Inflammatory macrophage treated with lipopolysaccharide for 4 hours (primary cell): Measurements from ENCODE around the gene SPOCK1.

Source experiments
- DNase-seq: peaks from one replicate; pipeline ENCODE4 v3.0.0-alpha.2; 2020

The SPOCK1 gene

DNA sequence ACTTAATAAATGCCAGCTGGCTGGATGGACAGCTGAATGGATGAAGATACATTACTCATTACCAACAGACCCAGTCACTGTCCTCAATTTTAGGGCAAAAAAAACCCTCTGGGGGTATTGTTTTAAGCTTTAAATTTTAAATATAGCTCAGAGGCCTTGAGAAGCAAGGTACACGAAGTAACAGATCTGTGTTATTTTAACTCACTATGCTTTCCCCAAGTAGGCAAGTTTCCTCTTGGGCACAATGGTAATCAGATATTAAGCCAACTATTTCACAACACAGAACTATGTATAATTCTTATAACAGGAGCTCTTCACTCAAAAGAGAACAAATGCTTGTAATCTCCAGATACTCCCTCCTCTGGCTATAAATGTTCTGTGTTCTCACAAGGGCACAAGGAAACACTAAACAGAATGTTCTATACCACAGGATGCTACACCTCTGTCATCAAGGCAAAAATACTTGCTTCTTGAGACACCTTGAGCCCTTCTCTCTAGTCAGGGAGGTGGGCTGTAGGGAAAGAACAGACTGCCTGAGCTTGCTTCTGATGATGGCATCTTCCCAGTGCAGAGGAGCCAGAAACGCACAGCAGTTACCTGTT lies 443.8 kb downstream of the SPOCK1 start:
- DNase-seq = no peak

DNA sequence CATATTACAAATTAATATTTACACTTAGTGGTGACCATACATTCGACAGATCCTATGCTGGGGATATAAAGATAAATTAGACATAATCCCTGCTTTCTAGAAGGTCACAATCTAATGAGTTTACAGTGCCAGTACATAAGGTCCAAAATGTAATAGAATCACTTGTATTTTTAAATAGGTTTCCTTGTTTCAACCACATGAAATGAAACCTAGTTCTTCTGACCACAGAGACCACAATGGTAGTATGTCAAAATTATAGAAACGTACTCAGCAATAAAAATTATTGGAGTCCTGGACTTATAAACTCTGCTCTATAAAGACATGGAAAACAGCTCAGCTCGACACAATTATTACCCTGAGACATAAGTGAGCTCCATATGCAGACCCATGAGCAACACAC lies 444.3 kb downstream of the SPOCK1 start:
- DNase-seq = no peak

DNA sequence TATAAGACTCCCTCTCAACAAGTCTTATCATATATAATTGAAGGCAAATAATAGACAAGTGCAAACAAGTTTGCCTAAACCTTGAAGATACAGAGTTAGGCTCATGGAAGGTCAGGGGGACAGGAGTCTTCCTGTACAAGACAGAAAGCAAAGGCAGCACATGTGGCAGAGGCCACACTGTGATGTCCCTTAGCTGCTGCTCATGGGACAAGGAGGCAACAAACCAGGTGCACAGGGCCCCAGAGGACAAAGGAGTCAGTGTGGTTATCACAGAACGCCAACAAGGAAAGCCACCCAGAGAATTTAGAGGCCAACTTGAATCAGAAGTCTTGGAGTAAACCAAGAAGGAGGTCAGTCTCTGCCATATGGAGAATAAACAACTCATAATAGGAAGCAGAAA lies 444.8 kb downstream of the SPOCK1 start:
- no peak for DNase-seq

DNA sequence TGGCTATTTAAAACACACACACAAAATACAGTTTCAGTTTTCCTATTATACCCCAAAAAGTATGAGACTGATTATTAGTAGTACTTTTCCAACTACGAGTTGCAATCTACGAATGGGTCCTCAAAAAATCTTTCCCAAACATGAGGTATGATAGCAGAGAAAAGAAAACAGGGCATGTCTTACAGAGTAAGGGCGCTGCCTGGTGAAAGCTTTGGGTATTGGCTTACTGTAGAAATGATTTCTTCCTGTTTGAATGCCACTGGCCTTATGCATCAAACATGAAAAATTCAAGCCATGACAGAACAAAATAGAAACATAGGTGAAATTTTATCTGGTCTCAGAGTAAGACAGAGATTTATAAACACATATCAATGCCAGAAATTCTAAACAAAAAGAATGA lies 448.0 kb downstream of the SPOCK1 start:
- DNase-seq = no peak

DNA sequence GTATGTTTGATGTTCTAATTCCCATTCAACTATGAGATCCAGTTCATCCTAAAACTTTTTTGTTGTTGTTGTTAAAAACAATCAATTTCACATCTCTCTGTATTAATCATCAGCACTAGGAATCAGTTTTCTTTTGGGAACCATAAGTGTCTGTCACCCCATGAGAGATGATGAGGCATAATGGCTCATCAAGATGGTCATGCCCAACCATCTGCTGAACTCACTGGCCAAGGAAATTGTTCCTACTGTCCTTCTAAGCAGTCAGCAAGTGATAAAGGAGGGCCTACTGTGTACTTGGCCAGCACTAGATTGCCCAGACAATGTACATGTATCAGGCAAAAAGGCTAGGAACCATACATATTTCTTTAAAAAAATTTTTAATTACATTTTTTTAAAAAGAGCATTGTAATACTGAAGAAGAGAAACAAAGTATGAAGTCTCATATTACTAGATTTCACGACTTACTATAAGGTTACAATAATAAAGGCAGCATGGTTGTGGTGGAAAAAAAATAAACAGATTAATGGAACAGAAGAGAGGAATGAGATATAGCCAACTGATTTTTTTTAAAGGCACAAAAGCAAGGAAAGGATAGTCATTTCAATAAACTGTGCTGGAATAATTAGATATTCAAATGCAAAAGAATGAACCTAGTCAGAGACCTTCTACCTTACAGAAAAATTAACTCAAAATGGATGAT lies 458.3 kb downstream of the SPOCK1 start:
- DNase-seq = no peak

DNA sequence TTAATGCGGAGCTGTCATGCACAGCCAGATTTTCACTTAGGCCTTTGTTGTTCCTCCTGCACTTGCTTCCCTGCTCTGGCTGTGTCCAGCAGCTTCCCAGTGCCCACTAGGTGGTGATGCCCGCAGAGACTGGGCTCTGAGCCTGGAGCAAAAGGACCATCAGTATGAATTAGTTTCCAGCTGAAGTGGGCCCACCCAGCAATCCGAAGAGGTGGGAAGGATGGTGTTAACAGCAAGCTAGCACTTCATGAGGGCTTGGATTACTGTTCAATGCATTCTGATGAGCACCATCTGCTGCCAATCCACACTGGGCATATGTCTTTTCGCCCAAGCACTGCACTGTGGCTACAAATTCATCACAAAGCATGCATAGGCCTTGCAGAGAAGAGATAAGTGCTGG lies 459.1 kb downstream of the SPOCK1 start:
- DNase-seq = no peak

DNA sequence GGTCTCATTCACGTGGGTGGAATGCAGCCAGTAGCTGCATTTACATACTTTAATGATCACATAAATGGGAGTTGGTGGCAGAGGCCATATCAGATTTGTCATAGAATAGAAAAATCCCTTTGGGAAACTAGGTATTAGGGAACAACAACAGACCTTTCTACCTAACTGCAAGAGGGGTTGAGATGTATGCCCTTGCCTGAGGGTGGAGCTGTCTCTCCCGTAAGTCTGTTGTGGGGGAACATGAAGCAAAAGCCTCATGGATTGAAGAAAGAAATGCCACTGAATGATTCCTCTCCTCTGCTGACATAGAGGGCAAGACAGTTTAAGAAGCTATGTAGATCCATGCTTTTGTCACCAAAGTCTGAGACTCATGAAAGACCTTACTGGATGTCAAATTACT lies 461.3 kb downstream of the SPOCK1 start:
- no peak for DNase-seq

DNA sequence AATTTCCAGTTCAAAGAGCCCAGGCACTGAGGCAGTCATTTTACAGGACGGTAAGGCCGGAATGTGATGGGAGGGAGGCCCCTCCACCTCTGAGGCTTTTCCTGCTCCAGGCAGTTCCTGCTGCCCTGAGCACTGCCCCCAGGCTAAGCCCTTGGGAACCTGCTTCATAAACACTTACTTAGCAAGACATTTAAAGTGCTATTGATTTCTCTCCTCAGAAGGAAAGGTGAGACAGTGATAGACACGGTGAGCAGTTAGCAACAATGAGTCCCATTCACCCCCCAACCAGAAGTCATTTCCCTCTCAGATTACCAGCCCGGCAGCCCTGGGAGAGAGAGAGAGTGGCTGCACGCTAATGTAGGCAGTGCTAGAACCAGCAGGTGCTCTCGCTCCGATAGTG lies 462.5 kb downstream of the SPOCK1 start:
- no peak for DNase-seq

DNA sequence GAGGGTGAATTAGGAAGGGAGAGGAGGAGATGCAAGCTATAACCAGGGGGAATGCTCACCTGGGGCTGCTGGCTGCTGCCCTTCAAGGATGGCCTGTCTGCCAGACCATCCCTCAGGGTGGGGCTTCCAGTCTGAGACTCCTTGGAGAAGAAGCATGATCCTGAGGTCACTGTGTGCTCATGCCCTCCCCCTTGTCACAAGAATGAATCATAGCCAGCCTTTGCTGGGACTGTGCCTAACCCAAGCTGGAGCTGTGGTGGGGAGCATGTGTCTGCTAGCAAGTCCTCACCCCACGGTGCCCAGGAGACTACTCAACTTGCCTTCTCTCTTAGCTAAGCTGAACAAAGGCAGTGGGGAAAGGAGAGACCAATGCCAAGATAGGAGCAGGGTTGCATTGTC lies 463.6 kb downstream of the SPOCK1 start:
- DNase-seq = no peak

DNA sequence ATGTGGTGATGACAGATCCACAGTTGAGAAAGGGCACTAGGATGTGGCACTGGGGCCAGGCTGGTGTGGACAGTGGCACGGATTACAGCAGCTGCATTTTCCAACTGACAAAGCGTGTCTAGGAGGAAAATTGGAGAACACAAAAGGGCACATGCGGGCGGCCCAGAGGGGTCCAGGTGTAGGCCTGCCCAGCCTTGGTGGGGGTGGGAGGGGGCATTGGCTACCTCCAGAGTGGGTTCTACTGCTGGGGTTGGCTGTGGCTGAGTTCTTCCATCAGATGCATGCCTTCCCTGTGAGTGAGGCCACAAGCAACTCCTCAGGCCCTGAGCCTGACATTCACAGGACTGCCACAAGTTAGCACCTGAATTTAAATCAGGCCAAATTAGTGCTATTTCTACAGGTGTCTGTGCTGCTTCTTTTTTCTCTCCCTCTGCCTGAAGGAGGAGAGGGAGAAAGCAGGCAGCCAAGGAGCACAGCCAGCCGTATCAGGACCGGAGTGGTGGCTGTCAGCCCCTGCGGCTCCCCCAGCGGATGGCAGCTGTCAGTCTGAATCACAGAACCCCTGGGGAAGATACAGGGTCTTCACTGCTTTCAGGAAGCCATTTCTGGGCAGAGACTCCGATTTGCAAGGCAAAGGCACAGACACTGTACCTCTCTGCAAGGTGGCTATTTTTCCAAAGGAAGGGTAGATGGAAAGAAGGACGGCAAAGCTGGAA lies 464.2 kb downstream of the SPOCK1 start:
- no peak for DNase-seq

DNA sequence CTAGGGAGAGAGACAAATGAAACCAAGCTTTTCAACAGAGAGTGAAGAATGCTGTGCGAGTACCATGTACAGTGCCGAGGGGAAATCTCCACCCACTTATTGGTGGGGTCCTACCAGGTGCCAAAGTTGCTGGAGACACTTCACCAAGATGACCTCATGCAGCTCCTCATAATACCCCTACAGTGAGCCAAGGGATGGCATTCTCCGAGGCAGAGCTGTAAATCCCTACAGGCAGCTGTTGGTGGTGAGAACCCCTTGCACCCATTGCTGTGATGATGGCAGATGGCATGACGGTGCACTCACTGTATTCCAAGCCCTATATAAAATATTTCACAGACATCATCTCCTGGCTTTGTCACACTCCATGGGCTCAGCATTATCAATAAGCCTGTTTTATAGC lies 464.9 kb downstream of the SPOCK1 start:
- no peak for DNase-seq

DNA sequence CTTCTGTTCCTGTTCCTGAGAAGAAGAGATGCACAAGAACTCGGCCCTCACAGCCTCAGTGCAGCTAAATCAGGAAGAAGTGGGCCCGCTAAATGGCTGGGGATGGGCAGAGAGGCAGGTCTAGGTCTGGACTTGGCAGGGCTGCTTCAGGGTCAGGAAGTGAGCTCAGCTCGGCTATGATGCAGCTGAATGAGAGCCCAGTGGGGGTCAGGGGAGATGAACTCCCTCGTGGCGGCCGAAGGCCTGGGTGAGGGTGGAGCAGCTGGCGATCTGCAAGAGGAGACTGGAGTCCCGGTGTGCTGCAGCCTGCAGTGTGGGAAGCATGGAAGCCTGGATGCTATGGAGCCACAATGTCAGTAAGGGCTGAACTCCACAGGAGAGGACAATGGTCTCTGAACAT lies 466.2 kb downstream of the SPOCK1 start:
- DNase-seq = no peak

DNA sequence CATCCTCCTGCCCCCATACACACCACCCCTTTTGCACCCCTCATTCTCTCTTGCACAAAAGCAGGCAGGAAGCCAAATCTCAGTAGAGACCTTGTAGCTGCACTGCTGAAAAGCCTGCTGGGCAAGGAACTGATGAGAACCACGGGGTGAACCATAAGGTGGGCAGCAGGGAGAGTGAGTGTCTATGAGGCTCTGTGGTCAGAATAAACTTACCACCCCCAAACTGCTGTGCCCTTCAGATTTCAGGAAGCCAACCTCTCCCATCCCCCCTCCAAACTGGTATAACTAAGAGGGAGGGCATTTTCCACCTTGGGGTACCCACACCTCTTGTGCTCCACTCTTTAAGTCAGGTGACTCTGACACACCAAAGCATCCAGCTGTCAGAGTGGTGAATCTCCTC lies 471.4 kb downstream of the SPOCK1 start:
- no peak for DNase-seq

DNA sequence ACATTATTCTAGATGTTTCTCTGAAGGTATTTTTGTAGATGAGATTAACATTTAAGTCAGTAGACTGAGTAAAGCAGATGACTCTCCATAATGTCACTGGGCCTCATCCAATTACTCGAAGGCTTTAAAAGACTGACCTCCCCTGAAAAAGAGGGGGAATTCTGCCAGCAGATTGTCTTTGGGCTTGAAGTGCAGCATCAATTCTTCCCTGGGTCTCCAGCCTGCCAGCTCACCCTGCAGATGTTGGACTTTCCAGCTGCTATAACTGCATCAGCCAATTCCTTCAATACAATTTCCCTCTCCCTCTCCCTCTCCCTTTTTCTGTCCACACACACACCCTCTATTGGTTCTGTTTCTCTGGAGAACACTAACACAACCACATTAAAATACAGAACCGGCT lies 472.8 kb downstream of the SPOCK1 start:
- DNase-seq = no peak

DNA sequence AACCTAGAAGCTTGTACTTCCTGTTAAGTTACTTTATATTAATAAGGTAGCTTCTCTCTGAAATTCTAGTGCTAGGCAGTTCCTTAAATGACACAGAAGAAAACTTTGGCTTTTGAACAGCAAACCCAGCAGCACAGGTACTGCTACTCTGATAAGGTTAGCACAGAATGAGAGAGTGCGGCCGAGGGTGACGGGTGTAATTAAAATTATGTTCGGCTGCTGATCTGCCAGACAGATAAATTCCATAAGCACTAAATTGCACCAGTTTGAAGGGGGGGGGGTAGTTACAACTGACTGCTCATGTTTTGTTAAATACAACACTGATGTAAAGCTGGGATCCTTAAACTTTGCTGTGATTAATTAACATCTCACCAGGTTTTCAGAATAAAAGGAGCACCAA lies 475.1 kb downstream of the SPOCK1 start:
- DNase-seq = no peak

DNA sequence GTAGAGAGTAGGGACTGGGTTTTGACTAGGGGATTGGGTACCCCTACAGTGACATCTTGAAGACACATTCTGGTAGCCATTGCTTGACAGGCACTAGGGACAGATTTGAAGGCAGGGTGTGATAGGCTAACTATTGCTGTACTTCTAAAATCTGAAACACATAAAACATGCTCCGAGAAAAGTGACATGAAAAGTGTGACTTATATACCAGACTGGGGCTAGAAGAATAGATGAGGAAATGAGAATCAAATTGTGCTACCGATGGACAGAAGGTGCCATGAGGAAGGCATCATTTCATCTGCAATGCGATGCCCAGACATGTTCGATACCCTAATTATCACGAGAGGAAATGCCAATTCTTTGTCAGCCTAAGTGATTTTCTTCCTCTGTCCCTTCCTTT lies 475.8 kb downstream of the SPOCK1 start:
- no peak for DNase-seq

DNA sequence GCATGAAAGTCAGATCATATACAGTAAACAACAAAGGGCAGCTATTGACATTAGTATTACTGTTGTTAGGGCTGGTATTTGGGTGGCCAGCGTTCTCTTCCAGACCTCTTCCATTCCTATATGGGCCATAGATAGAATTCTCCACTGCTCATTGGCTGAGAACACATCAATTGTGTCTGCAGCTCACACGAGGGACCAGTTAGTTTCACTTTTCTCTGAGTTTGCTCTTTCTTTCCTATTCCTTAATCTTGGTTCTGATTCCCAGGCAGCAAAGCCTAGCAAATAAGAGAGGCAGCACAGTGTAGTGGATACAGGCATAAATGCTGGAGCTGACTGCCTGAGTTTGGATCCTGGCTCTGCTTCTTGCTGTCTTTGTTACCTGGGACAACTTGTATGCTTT lies 476.4 kb downstream of the SPOCK1 start:
- no peak for DNase-seq

DNA sequence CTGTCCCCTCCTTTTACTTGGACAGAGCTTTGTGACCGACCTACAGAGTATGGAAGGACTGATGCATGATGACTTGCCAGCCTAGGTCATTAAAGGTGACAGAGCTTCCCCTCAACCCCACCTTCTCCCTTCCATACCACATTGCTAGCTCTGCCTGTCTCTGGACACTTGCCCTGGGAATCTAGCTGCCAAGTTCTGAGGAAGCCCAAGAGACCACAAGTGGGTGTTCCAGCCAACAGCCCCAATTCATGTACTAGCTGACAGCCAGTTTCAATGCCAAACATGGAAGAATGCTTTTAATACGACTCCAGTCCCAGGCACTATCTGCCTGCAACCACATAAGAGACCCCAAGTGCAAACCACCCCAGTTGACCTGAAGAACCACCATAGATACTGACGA lies 477.1 kb downstream of the SPOCK1 start:
- DNase-seq = no peak

DNA sequence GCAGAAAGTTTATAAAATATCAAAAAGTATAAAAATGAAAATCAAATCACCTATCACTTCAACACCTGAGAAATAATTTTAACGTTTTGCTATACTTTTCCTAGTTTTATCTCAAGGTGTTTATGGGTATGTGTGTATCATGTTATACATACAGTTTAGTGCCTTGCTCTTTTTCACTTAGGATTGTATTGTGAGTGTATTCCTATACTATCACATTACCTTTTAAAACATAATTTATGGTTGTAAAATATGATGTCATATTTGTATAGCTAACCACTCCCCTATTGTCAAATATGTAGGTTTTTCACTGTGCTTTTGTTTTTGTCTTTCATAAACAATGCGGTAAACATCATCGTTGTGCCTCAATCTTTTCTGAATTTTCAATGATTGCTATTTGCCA lies 479.9 kb downstream of the SPOCK1 start:
- DNase-seq = no peak

DNA sequence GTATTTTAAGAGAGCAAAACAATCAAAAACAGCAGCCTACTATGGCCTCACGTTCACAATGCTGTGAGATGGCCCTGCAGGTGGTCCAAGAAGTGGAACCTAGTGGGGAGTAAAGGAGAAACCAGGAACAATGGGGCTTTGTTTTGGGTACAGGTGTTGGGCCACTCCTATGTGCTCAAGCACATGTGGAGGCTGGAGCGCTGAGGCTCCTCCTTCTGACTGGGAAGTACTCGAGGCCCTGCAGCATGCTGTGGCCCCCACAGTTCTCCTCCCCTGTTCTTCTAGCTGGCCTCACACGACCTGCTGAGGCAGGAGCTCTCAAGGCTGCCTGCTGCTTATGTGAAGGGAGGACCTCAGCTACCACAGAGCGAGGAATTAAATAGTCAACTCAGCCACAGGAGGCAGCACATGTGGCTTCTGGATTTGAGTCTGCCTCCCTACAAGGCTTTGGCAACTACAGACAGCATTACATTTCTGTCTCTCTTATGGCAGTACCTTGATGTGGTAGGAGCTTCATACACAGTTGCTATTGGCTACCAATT lies 482.3 kb downstream of the SPOCK1 start:
- no peak for DNase-seq

DNA sequence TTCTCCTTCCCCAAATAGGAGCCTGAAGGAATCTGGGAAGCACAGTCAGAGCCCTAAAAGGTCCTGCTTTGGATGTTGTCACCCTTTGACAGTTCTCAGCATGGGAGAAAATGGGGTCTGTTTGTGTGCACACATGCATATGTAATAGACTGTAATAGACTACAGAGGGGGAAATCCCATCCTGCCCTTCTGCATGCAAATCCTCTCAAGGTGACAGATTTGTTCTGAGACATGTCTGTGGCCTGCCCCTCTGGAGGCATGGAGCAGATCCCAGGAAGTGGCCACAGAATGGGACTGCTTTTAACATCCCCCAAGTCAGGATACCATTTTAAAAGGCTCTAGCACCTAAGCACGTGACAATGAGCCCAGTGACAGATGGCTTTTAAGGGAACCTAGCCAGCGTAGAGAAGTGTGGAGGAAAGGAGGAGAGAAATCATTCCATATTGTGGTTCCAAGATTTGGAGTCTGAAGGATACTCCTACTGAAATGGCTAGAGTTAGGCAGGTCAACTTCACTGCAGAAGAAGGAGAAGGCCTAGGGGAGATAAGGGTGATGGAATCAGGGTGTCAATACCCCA lies 483.5 kb downstream of the SPOCK1 start:
- no peak for DNase-seq

DNA sequence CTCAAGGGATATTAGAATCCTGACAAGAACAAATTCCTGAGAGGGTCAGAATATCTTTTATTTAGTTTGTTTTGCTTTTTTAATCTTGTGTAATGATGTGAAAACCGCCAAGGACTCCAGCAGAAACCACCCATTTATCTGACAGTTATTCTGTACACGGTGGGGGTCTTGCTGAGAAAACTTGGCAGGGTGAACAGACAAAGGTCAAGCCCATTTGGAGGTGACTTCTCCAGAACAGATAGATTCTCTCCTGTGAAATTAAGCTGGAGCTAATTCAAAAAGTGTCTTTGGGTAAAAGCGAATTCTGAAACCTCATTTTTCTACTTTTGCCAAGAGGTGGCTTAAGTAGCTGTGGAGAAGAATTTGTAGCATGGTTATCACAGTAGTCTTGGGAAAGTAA lies 484.4 kb downstream of the SPOCK1 start:
- no peak for DNase-seq

DNA sequence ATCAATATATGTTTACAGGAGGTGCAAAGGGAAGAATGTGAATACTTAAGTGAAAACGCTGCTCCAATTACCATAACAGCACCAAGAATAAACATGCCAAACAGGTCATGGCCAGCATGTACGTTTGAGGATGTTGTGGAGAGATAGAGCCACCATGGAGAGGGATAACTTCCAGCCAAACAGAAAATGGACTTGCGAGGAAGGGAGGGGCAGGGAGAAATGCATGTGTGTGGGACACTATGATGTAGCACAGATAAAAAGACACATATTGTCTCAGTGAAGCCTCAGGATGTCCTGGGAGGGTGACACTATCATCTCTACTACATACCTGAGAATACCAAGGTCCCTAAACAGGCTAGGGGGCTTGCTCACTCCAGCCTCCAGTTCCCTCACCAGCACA lies 488.9 kb downstream of the SPOCK1 start:
- DNase-seq = no peak

DNA sequence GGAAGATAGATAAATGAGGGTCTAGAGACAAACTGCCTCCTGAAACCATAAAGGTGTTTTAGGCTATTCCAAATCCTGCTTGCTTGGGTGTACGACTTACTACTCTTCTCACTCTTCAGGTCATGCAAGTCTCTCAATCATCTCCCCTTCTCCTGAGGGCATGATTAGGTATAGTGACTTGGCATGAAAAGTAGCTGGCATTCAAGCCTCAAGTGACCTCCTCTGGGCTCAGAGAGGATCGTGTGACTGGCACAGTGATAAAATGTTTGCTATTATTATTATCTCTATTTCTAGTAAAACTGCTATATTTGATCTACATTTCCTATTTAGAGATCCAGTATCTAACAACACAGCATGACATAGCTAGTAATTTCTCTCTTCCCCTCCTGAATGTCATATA lies 494.8 kb downstream of the SPOCK1 start:
- no peak for DNase-seq
